NT2/D1 (cell line): ENCODE data around the gene MGAT4B.

Source experiments
- SUZ12 ChIP-seq: IDR thresholded peaks from 2 replicates; pipeline ENCODE4 v1.6.1; 2011; ENCODE audit not compliant: insufficient read length, insufficient read depth; ENCODE audit errors: extremely low read depth
- YY1 ChIP-seq: IDR thresholded peaks from 2 replicates; pipeline ENCODE4 v1.6.1; 2011; ENCODE audit not compliant: insufficient read length, insufficient read depth
- ZNF274 ChIP-seq: IDR thresholded peaks from 2 replicates; pipeline ENCODE4 v1.6.1; 2011; ENCODE audit warnings: mild to moderate bottlenecking, low read depth, low read length

DNA sequence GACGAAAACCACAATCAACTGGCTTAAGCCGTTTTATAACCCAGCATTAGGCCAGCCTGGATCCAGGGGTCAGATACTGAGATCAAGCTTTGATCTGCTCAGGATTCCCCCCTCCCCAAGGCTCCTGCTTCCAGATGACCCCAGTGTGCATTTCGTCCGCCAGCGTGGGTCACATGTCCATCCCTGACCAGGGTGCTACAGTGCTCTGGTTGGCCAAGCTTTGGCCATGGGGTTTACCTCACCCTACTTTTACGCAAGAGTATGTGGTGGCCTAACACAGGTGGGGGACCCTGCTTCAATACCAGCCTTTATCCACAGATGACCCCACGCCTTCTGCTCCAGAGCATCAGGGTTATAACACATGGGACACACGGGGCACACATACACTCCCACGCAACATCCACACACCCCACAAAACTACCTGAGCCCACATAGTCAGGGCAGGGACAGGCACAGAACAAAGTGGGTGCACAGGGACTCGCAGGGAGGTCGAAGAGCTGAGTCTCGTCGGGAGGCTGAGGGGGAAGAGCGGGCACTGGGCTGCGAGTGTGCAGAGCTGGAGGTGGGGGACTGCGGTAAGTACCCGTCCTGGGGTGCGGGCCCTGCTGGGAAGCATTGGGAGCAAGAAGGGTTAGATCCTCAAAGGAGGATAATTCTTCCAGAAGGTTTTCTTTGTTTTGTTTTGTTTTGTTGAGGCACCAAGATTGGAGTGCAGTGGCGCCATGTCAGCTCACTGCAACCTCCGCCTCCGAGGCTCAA lies 9.0 kb upstream of the MGAT4B start:
- TF ChIP-seq ZNF274, result no peak
- TF ChIP-seq SUZ12, result no peak
- no peak for TF ChIP-seq YY1
